ENCODE results near the gene TTN. TPM values are rescaled to one million over a fixed set of nuclear protein-coding genes. Genes with fewer than 3 reads are reported as not detected.

The TTN gene
- total RNA-seq, 4 donors from 2014 or later: 7.6 to 104 (median 10.6) TPM

GRCh38 chr2:178844701-178845100, 37.5 kb upstream of the TTN start:
- Histone ChIP-seq H3K27me3 (no peaks in the 10 kb centered on the region), H3K36me3 (no peaks in the 10 kb centered on the region), H3K9me3 (no peaks in the 10 kb centered on the region), H3K27ac (no peak overlapping the region), H3K4me1 (no peaks in the 10 kb centered on the region), H3K4me3 (no peak overlapping the region)
- DNase-seq: no peak
- TF ChIP-seq POLR2A (IDR thresholded peaks at IDR 0.05) (no peak), CTCF (IDR thresholded peaks at IDR 0.05) (no peak)

- Histone ChIP-seq H3K36me3 (no peaks in the 10 kb centered on the region), H3K27ac (no peak overlapping the region), H3K27me3 (no peaks in the 10 kb centered on the region), H3K4me1 (no peaks in the 10 kb centered on the region), H3K4me3 (no peak overlapping the region), H3K9me3 (no peaks in the 10 kb centered on the region)
- TF ChIP-seq POLR2A (IDR thresholded peaks at IDR 0.05): no peak
- no peak for TF ChIP-seq CTCF (IDR thresholded peaks at IDR 0.05)
- DNase-seq: no peak
These were observed 37.0 kb upstream of the TTN start for GRCh38 chr2:178844269-178844668.

- H3K4me3 ChIP-seq: no peak overlapping the region
- TF ChIP-seq CTCF (IDR thresholded peaks at IDR 0.05): no peak
- TF ChIP-seq POLR2A (IDR thresholded peaks at IDR 0.05): no peak
These were observed 36.5 kb upstream of the TTN start for GRCh38 chr2:178843697-178844096.

GRCh38 chr2:178836807-178837206, 29.6 kb upstream of the TTN start:
- no peak for TF ChIP-seq CTCF (IDR thresholded peaks at IDR 0.05)
- TF ChIP-seq POLR2A (IDR thresholded peaks at IDR 0.05): no peak
- H3K27me3 ChIP-seq: no peaks in the 10 kb centered on the region
- H3K9me3 ChIP-seq: no peaks in the 10 kb centered on the region
- no peaks in the 10 kb centered on the region for H3K36me3 ChIP-seq
- no peak overlapping the region for H3K4me3 ChIP-seq
- H3K27ac ChIP-seq: no peak overlapping the region
- H3K4me1 ChIP-seq: no peaks in the 10 kb centered on the region
- DNase-seq: no peak

More at GRCh38 chr2:178843697-178844096, 36.5 kb upstream of the TTN start:
- H3K9me3 ChIP-seq: no peaks in the 10 kb centered on the region
- no peak overlapping the region for H3K27ac ChIP-seq
- H3K27me3 ChIP-seq: no peaks in the 10 kb centered on the region
- no peaks in the 10 kb centered on the region for H3K4me1 ChIP-seq
- no peak for DNase-seq
- no peaks in the 10 kb centered on the region for H3K36me3 ChIP-seq

- TF ChIP-seq CTCF (IDR thresholded peaks at IDR 0.05) (no peak), POLR2A (IDR thresholded peaks at IDR 0.05) (no peak)
These were observed 26.9 kb upstream of the TTN start for GRCh38 chr2:178834086-178834485.

GRCh38 chr2:178833382-178833781, 26.2 kb upstream of the TTN start:
- H3K9me3 ChIP-seq: no peaks in the 10 kb centered on the region
- TF ChIP-seq POLR2A (IDR thresholded peaks at IDR 0.05) (no peak), CTCF (IDR thresholded peaks at IDR 0.05) (no peak)
- DNase-seq: no peak
- H3K36me3 ChIP-seq: no peaks in the 10 kb centered on the region
- H3K4me1 ChIP-seq: no peaks in the 10 kb centered on the region
- no peak overlapping the region for H3K27ac ChIP-seq
- no peak overlapping the region for H3K4me3 ChIP-seq
- no peaks in the 10 kb centered on the region for H3K27me3 ChIP-seq

More at GRCh38 chr2:178834086-178834485, 26.9 kb upstream of the TTN start:
- Histone ChIP-seq H3K4me3 (no peak overlapping the region), H3K27ac (no peak overlapping the region), H3K27me3 (no peaks in the 10 kb centered on the region), H3K4me1 (no peaks in the 10 kb centered on the region), H3K9me3 (no peaks in the 10 kb centered on the region), H3K36me3 (no peaks in the 10 kb centered on the region)
- DNase-seq: no peak
